ENCODE measurements around the gene SPINT3.

Gene SPINT3

DNA sequence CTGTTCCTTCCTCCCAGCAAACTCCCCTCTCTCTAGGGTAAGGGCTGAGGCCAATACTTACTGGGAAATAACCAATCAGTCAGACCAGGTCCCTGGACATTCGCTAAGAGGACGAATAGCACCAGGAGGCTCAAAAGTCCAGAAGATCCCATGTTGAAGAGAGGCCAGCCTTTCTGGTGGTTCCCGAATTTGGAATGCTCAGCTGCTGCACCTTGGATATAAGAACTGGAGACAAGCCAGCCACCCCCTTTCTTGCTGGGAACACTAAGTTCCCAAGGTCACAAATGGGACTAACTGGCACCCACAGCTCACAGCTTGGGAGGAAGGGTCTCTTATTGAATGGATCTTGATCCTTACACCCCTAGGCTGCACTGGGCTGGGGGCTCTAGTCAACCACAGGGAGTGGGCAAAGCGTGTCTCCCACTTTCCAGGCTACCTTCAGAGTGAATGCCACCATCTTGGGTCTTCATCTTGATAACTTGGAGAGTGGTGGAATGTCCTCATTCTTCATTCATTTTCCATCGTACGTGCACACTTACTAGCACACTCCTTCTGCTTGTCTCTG lies 31.9 kb upstream of the SPINT3 start, which contains the start of gene EPPIN:
Gene EPPIN (minus strand): TSS at position 196 of the 565 bp plus-strand sequence. CDS start 44 bp downstream, at position 152.
- TF ChIP-seq, protein P1, sequence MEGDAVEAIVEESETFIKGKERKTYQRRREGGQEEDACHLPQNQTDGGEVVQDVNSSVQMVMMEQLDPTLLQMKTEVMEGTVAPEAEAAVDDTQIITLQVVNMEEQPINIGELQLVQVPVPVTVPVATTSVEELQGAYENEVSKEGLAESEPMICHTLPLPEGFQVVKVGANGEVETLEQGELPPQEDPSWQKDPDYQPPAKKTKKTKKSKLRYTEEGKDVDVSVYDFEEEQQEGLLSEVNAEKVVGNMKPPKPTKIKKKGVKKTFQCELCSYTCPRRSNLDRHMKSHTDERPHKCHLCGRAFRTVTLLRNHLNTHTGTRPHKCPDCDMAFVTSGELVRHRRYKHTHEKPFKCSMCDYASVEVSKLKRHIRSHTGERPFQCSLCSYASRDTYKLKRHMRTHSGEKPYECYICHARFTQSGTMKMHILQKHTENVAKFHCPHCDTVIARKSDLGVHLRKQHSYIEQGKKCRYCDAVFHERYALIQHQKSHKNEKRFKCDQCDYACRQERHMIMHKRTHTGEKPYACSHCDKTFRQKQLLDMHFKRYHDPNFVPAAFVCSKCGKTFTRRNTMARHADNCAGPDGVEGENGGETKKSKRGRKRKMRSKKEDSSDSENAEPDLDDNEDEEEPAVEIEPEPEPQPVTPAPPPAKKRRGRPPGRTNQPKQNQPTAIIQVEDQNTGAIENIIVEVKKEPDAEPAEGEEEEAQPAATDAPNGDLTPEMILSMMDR (IDR thresholded peaks at IDR 0.05; ENCODE audit: control extremely low read depth, extremely low read depth, low read depth, missing control alignments), result no peak
- CTCF ChIA-PET, result no interaction called here
- DNase-seq (ENCODE audit: extremely low spot score), result no peak

DNA sequence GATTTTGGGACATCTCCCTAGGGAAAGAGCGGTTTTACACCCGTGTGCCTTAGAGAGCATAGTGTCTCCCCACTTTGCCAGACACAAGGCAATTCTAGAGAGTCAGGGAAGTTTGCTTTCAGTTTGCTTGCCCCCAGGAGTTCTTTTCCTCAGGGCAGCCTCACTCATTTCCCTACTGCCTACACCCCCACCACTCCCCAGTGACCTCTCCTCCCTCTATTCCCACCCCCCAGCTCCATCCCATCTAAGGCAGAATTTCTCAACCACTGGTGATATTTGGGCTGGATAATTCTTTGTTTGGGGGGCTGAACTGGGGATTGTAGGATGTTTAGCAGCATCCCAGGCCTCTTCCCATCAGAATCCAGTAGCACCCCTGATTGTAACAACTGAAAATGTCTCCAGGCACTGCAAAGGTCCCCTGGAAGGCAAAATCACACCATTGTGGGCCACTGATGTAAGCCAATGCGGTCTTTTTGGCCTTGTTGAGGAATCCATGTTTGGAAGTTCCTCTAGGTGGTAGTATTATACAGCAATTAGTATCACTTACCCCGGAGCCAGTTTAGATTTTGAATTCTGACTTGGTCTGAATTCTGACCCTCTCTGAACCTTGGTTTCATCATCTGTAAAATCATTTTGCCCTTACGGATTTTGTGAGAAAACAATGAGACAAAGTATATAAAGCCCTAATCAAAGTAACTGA lies 30.5 kb upstream of the SPINT3 start:
- ChIA-PET CTCF (interaction anchor here (0.8 to 0.9 kb wide), 2 partner anchors 11 to 225 kb away, joined by 3 to 4 read pairs; no protein-coding TSS in a partner anchor), POLR2A (no interaction called here)
- TF ChIP-seq, protein P1 (IDR thresholded peaks at IDR 0.05; ENCODE audit: control extremely low read depth, extremely low read depth, low read depth, missing control alignments), result peak; percentile 6
- no peak for DNase-seq (ENCODE audit: extremely low spot score)

More for the DNA sequence above, 31.9 kb upstream of the SPINT3 start, which contains the start of gene EPPIN:
- POLR2A ChIA-PET, result no interaction called here

DNA sequence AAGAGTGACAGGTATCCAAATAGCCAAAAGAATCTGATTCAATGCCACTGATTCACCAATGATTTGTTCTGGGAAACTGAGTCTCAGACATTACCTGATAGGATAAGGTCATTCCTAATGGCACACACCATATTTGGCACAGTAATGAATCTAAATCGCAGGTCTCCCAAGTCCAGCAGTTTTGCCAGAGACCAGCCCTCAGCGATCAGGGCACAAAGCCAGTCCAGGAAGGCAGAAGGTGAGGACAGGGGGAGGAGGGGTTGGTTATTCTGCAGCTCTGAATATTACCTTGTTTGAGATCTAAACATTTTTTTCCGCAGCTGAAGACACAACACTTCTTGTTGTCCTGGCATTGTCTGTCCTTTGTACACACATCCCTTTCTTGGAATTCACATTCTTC lies 29.9 kb upstream of the SPINT3 start:
- TF ChIP-seq, protein P1 (IDR thresholded peaks at IDR 0.05; ENCODE audit: control extremely low read depth, extremely low read depth, low read depth, missing control alignments), result no peak
- POLR2A ChIA-PET, result no interaction called here
- CTCF ChIA-PET, result interaction anchor here (0.8 to 0.9 kb wide), 2 partner anchors 11 to 226 kb away, joined by 3 to 4 read pairs; no protein-coding TSS in a partner anchor
- DNase-seq (ENCODE audit: extremely low spot score), result no peak

DNA sequence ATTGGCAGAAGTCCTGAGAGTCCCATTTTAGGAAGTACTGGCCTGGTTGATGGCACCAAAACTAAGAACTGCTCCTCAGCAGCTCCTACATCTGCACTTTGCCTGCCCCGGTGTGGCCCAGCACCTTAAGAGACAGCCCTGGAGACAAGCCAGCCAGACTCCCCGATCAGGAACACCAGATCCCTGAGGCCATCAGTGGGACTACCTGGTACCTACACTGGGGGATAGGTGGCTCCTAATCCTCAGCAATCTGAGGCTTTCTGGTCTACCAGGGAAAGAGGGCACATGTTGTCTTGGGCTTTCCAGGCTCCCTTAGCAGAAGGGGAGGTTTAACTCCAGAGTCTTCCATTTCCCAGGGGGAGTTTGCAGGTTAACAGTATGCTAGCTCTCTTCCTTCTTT lies 24.0 kb upstream of the SPINT3 start, which contains the start of gene WFDC6:
Gene WFDC6 (minus strand): TSS at position 101 of the 400 bp plus-strand sequence. CDS start 75 bp downstream, at position 26.
- TF ChIP-seq, protein P1 (IDR thresholded peaks at IDR 0.05; ENCODE audit: control extremely low read depth, extremely low read depth, low read depth, missing control alignments), result no peak
- POLR2A ChIA-PET, result no interaction called here
- CTCF ChIA-PET, result interaction anchor here (0.9 to 1.4 kb wide), 2 partner anchors 21 to 232 kb away, joined by 3 read pairs; no protein-coding TSS in a partner anchor
- DNase-seq (ENCODE audit: extremely low spot score), result no peak

DNA sequence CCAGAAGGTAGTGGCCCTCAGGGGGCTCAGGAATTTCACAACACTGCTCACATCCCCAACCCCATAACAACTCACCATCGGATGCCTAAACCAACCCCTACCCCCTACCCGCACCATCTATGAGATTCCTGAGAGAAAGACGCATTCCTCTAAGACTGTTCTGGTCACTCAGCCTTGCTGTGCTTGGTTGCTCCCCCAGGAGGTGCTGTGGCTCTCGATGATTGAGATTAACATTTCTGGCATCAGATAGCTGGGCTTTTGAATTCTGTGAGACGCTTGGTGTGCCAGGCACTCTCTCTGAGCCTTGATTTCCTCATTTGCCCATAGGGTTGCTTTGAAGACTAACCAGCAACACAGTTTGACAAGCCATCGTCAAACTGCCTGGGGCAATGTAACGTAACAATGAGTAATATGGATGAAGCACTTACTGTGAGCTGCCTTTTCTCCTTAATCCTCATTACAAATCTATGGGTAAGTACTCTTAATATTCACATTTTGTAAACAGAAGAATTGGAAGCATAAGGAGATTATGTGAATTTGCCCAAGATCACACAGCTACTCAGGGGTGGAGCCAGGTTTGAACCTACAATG lies 22.9 kb upstream of the SPINT3 start:
- ChIA-PET CTCF (no interaction called here), POLR2A (no interaction called here)
- no peak for DNase-seq (ENCODE audit: extremely low spot score)
- TF ChIP-seq, protein P1 (IDR thresholded peaks at IDR 0.05; ENCODE audit: control extremely low read depth, extremely low read depth, low read depth, missing control alignments), result no peak

DNA sequence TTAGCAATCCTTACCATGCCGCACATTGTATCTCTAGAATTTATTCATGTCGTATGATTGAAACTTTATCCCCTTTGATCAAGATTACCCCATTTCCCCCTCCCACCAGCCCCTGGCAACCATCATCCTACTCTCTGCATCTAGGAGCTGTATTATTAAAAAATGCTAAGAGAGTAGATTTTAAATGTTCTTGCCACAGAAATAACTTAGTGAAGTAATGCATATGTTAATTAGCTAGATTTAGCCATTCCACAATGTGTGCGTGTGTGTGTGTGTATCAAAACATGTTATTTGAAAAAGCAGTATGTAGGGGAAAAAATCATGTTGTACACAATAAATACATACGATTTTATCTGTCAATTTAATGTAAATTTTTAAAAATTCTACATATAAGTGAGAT lies 11.9 kb upstream of the SPINT3 start:
- DNase-seq (ENCODE audit: extremely low spot score), result no peak
- TF ChIP-seq, protein P1 (IDR thresholded peaks at IDR 0.05; ENCODE audit: control extremely low read depth, extremely low read depth, low read depth, missing control alignments), result no peak
- CTCF ChIA-PET, result no interaction called here
- POLR2A ChIA-PET, result no interaction called here

All from GM10248 (cell line).